Transverse colon (tissue), 3 donors: ENCODE measurements around the gene AMELY.

ENCODE experiments used
- EP300 ChIP-seq: sonication (generic); formaldehyde crosslinking; IDR thresholded peaks from one replicate; pipeline ENCODE4 v1.6.1; 2017; ENCODE audit warnings: antibody characterized with exemption, low read depth
- POLR2A ChIP-seq: fragments of 450-650 bp; IDR thresholded peaks from one replicate; pipeline ENCODE4 v1.6.1; 2016; ENCODE audit warnings: antibody characterized with exemption, mild to moderate bottlenecking, moderate library complexity
- TF ChIP-seq, protein P1 (sequence below), 5 experiments: fragments of 200-600 bp in 3 of 5; fragments of 450-650 bp in 2 of 5; sonication (generic) in 3 of 5; IDR thresholded peaks; 1 replicate in 2 of 5; 2 replicates in 3 of 5; pipeline ENCODE4 v1.5.1; 2016 to 2017; ENCODE audit warnings: antibody characterized with exemption in 5 of 5, inconsistent platforms in 3 of 5, mild to moderate bottlenecking in 2 of 5, moderate library complexity in 1 of 5

DNA sequence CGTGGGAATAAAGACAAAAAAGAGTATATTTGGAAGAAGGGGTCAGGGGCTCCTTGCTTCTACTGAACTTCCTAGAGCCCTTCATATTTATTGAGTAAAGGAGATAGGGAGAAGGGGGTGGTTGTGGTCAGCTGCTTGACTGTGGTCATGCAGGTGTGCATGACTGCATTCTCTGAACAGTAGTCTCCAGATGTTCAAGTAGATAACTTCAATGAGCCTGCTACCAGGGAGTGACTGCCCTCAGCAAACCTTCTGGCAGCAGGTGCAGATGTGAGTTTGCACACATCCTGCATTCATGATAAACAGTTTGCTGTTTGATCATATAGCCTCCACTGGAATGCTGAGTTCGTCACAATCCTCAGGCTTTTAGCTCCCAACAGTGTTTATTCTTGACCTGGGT lies 9.5 kb upstream of the AMELY start:
- TF ChIP-seq, protein P1, sequence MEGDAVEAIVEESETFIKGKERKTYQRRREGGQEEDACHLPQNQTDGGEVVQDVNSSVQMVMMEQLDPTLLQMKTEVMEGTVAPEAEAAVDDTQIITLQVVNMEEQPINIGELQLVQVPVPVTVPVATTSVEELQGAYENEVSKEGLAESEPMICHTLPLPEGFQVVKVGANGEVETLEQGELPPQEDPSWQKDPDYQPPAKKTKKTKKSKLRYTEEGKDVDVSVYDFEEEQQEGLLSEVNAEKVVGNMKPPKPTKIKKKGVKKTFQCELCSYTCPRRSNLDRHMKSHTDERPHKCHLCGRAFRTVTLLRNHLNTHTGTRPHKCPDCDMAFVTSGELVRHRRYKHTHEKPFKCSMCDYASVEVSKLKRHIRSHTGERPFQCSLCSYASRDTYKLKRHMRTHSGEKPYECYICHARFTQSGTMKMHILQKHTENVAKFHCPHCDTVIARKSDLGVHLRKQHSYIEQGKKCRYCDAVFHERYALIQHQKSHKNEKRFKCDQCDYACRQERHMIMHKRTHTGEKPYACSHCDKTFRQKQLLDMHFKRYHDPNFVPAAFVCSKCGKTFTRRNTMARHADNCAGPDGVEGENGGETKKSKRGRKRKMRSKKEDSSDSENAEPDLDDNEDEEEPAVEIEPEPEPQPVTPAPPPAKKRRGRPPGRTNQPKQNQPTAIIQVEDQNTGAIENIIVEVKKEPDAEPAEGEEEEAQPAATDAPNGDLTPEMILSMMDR (IDR thresholded peaks at IDR 0.05) = no peak
- no peak for TF ChIP-seq POLR2A
- TF ChIP-seq EP300 = no peak
